MM.1S (cell line): Measurements from ENCODE around the gene PLA2G4B.

ENCODE experiments used
- EZH2 ChIP-seq: fragments of 300-600 bp; sonication (generic); optimal IDR thresholded peaks from 2 replicates; pipeline ENCODE3; 2017; ENCODE audit warnings: low read depth, mild to moderate bottlenecking, antibody characterized with exemption, low read length, mixed read lengths
- TF ChIP-seq, protein P1 (sequence below): fragments of 300-600 bp; sonication (generic); IDR thresholded peaks from 2 replicates; pipeline ENCODE4 v1.5.1; 2016; ENCODE audit warnings: antibody characterized with exemption, low read length, mixed read lengths

DNA sequence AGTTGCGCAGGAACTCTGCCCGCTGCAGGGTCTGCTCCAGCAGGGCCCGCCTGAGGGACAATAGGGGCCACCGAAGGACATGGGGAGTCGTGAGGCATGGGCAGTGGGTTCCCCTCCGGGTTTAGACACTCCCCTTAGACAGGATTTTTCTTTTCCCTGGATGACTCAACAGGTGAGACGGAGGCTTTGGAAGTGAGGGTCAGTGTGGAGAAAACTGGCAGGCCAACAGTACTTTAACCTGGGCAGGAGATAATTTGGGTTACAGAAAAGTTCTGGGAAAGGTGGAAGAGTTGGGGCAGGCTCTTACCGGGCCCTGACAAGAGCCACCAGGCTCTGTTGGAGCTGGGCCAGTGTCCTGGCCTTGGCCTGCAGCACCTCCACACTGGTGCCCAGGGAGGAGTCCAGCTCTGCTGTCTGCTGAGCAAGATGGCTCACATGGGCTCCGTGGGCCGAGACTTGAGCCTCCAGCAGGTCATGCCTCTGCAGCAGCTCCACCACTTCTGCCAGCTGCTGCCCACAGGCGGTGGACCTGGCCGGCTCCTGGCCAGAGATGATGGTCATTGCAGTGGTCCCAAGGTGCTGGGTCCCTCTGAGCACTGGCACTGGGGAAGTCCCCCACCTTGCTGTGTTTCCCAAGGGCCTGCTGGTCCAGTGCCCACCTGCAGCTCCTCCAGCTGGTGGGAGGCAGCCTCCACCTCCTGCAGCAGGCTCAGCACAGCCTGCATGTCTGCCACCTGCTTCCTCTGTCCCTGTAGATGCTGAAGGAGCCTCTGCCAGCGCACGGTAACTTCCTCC lies 44.2 kb downstream of the PLA2G4B start:
- TF ChIP-seq, protein P1, sequence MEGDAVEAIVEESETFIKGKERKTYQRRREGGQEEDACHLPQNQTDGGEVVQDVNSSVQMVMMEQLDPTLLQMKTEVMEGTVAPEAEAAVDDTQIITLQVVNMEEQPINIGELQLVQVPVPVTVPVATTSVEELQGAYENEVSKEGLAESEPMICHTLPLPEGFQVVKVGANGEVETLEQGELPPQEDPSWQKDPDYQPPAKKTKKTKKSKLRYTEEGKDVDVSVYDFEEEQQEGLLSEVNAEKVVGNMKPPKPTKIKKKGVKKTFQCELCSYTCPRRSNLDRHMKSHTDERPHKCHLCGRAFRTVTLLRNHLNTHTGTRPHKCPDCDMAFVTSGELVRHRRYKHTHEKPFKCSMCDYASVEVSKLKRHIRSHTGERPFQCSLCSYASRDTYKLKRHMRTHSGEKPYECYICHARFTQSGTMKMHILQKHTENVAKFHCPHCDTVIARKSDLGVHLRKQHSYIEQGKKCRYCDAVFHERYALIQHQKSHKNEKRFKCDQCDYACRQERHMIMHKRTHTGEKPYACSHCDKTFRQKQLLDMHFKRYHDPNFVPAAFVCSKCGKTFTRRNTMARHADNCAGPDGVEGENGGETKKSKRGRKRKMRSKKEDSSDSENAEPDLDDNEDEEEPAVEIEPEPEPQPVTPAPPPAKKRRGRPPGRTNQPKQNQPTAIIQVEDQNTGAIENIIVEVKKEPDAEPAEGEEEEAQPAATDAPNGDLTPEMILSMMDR: no peak
- TF ChIP-seq EZH2: no peak
